SK-N-SH (cell line): ENCODE measurements around the gene SPATA20. TPM values are rescaled to one million over a fixed set of nuclear protein-coding genes. Genes with fewer than 3 reads are reported as not detected.

Experiments used
- CTCF ChIA-PET: fragments of 300-600, 350-600 bp; formaldehyde crosslinking; extraction: SDS; loops from one replicate; lab custom pipeline; 2021; lab: Yijun Ruan, JAX
- POLR2A ChIA-PET: fragments of 350-600 bp; sonication (Branson Sonifier 250); formaldehyde crosslinking; extraction: SDS; loops from one replicate; lab custom pipeline; 2020; ENCODE audit warnings: antibody characterized with exemption, inconsistent platforms; lab: Yijun Ruan, JAX
- DNase-seq: peaks from one replicate; pipeline ENCODE4 v3.0.0; 2012
- H2AFZ ChIP-seq: fragments of 200-600 bp; sonication (generic); 2 replicates; pipeline ENCODE4 v1.8.1; 2016; ENCODE audit warnings: antibody characterized with exemption, mild to moderate bottlenecking, low read depth
- H3F3A ChIP-seq: fragments of 200-600 bp; sonication (generic); replicated peaks from 2 replicates; pipeline ENCODE3; 2016; ENCODE audit warnings: antibody characterized with exemption, mild to moderate bottlenecking; ENCODE audit not compliant: insufficient read depth
- H3K27ac ChIP-seq, 2 experiments: fragments of 200-500 bp in 1 of 2; fragments of 200-600 bp in 1 of 2; sonication (Bioruptor generic) in 1 of 2; sonication (generic), shearing (Covaris generic) in 1 of 2; 2 replicates each; pipeline versions ENCODE4 v1.5.1 to v1.6.1; 2014 to 2016; ENCODE audit warnings: low read depth in 2 of 2, inconsistent platforms in 1 of 2, low read length in 1 of 2, mild to moderate bottlenecking in 1 of 2, mixed read lengths in 1 of 2
- H3K27me3 ChIP-seq: fragments of 200-600 bp; sonication (generic), shearing (Covaris generic); 2 replicates; pipeline ENCODE4 v1.6.1; 2016; ENCODE audit warnings: mixed run types; ENCODE audit not compliant: insufficient read depth
- H3K36me3 ChIP-seq, 2 experiments: fragments of 200-500 bp in 1 of 2; fragments of 200-600 bp in 1 of 2; sonication (Bioruptor generic) in 1 of 2; sonication (generic) in 1 of 2; replicated peaks in 1 of 2; 2 replicates each; pipeline versions ENCODE3 to v1.5.1; 2014 to 2016; ENCODE audit warnings: low read length in 1 of 2, mild to moderate bottlenecking in 1 of 2; ENCODE audit not compliant: insufficient read depth in 2 of 2, control insufficient read depth in 1 of 2
- H3K4me1 ChIP-seq, 2 experiments: fragments of 200-500 bp in 1 of 2; fragments of 200-600 bp in 1 of 2; sonication (Bioruptor generic) in 1 of 2; sonication (generic), shearing (Covaris generic) in 1 of 2; 2 replicates each; pipeline versions ENCODE4 v1.5.1 to v1.6.1; 2014 to 2016; ENCODE audit warnings: low read depth in 1 of 2, low read length in 1 of 2, mixed run types in 1 of 2; ENCODE audit not compliant: insufficient read depth in 2 of 2, control insufficient read depth in 1 of 2
- H3K4me2 ChIP-seq: fragments of 200-600 bp; sonication (generic), shearing (Covaris generic); 2 replicates; pipeline ENCODE4 v1.6.1; 2017; ENCODE audit warnings: mixed run types
- H3K4me3 ChIP-seq, 2 experiments: fragments of 200-500 bp in 1 of 2; fragments of 200-600 bp in 1 of 2; sonication (Bioruptor generic) in 1 of 2; sonication (generic), shearing (Covaris generic) in 1 of 2; 2 replicates each; pipeline versions ENCODE4 v1.5.1 to v1.8.1; 2014 to 2016; ENCODE audit warnings: low read depth in 2 of 2, inconsistent platforms in 1 of 2, low read length in 1 of 2, mild to moderate bottlenecking in 1 of 2, mixed read lengths in 1 of 2, moderate library complexity in 1 of 2
- H3K79me2 ChIP-seq: fragments of 200-600 bp; sonication (generic); 2 replicates; pipeline ENCODE4 v1.8.1; 2017; ENCODE audit warnings: mild to moderate bottlenecking; ENCODE audit not compliant: insufficient read depth
- H3K9ac ChIP-seq: fragments of 200-600 bp; sonication (generic); 2 replicates; pipeline ENCODE4 v1.6.1; 2017; ENCODE audit warnings: mixed run types
- H3K9me2 ChIP-seq: fragments of 200-600 bp; sonication (generic); 2 replicates; pipeline ENCODE4 v1.6.1; 2017; ENCODE audit warnings: mixed run types
- H3K9me3 ChIP-seq: fragments of 200-600 bp; sonication (generic); 2 replicates; pipeline ENCODE4 v1.6.1; 2017; ENCODE audit warnings: mixed run types, mild to moderate bottlenecking, moderate library complexity
- H4K20me1 ChIP-seq: fragments of 200-600 bp; sonication (generic); 2 replicates; pipeline ENCODE4 v1.6.1; 2017; ENCODE audit warnings: mild to moderate bottlenecking, mixed run types; ENCODE audit not compliant: insufficient read depth
- CHD2 ChIP-seq: fragments of 150-350 bp; IDR thresholded peaks from 2 replicates; pipeline ENCODE4 v1.6.1; 2018; ENCODE audit warnings: low read length; ENCODE audit not compliant: partially characterized antibody
- EZH2phosphoT487 ChIP-seq: fragments of 200-600 bp; sonication (generic); IDR thresholded peaks from 2 replicates; pipeline ENCODE4 v1.6.1; 2017; ENCODE audit warnings: low read depth, mixed run types, mild to moderate bottlenecking, antibody characterized with exemption, moderate library complexity, borderline replicate concordance
- FOSL2 ChIP-seq: IDR thresholded peaks from 2 replicates; pipeline ENCODE4 v1.4.0; 2012; ENCODE audit warnings: low read depth, mild to moderate bottlenecking, moderate library complexity, borderline replicate concordance
- FOXJ3 ChIP-seq: sonication (generic); formaldehyde crosslinking; IDR thresholded peaks from 2 replicates; pipeline ENCODE4 v1.5.1; 2020; ENCODE audit warnings: mild to moderate bottlenecking, missing genetic modification reagents
- FOXM1 ChIP-seq: IDR thresholded peaks from 2 replicates; pipeline ENCODE4 v1.4.0; 2012; ENCODE audit warnings: low read depth, mild to moderate bottlenecking
- GATA2 ChIP-seq: sonication (generic); formaldehyde crosslinking; IDR thresholded peaks from 2 replicates; pipeline ENCODE4 v1.5.0; 2020; ENCODE audit warnings: mild to moderate bottlenecking, missing genetic modification reagents
- RAD21 ChIP-seq: IDR thresholded peaks from 2 replicates; pipeline ENCODE4 v1.6.1; 2012; ENCODE audit warnings: mild to moderate bottlenecking, low read length
- SIN3A ChIP-seq: IDR thresholded peaks from 2 replicates; pipeline ENCODE4 v1.6.1; 2012; ENCODE audit warnings: low read depth, mild to moderate bottlenecking, low read length, moderate library complexity, borderline replicate concordance
- WGBS: methylation state at CpG from one replicate; pipeline ENCODE4 v1.1.6; 2017; ENCODE audit warnings: low lambda C conversion rate; 5-methylcytosine and 5-hydroxymethylcytosine counted together
- polyA plus RNA-seq, 3 experiments: library from polyadenylated mRNA; depleted of rRNA; stranded (reverse); fragments of >200 nt; gene quantifications; 2 replicates each; pipeline ENCODE4 v1.2.3, GENCODE V29; 2012
- TF ChIP-seq, protein P1 (sequence below): IDR thresholded peaks from 2 replicates; pipeline ENCODE4 v1.6.1; 2012; ENCODE audit warnings: mild to moderate bottlenecking, low read depth, low read length, moderate library complexity
- TF ChIP-seq, protein P2 (sequence below): fragments of 150-350 bp; IDR thresholded peaks from 2 replicates; pipeline ENCODE4 v1.6.1; 2017; ENCODE audit warnings: antibody characterized with exemption, low read length, low read depth, borderline replicate concordance

The SPATA20 gene
- polyA plus RNA-seq, 1 of the 3 experiments (the other 2 are of a cell fraction): 92.0 TPM

DNA sequence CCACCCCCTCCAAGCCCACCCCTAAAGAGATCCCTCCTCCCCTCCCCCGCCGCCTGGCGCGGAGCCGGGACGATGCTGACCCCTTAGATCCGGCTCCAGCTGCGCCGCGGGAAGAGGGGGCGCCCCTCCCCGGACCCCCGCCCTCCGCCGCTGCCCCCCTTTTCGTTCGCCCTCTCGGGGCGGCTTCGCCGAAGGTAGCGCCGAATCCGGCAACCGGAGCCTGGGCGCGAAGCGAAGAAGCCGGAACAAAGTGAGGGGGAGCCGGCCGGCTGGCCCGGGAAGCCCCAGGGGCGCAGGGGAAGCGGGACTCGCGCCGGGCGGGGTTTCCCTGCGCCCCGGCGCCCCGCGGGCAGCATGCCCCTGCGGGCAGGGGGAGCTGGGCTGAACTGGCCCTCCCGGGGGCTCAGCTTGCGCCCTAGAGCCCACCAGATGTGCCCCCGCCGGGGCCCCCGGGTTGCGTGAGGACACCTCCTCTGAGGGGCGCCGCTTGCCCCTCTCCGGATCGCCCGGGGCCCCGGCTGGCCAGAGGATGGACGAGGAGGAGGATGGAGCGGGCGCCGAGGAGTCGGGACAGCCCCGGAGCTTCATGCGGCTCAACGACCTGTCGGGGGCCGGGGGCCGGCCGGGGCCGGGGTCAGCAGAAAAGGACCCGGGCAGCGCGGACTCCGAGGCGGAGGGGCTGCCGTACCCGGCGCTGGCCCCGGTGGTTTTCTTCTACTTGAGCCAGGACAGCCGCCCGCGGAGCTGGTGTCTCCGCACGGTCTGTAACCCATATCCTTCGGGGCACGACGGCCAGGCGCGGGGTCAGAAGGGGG lies 14.2 kb downstream of the SPATA20 start:
- Histone ChIP-seq H3K4me1 (peaks cover 17 to 87% of the 10 kb centered on the region in 2 experiments), H3K27ac (no peak overlapping the region), H3K9me2 (no peaks in the 10 kb centered on the region), H3K27me3 (peaks cover 31% of the 10 kb centered on the region), H3K9me3 (no peaks in the 10 kb centered on the region), H3K36me3 (peaks cover 0 to under 1% of the 10 kb centered on the region in 2 experiments), H2AFZ (no peak overlapping the region; the same call in 1 of the 2 replicates), H4K20me1 (no peaks in the 10 kb centered on the region), H3F3A (peaks cover 20% of the 10 kb centered on the region), H3K4me2 (peak overlapping the region; percentile 100), H3K4me3 (peak overlapping the region; percentile 49 to 74; a peak in 3 of 4 replicates), H3K9ac (no peak overlapping the region), H3K79me2 (no peaks in the 10 kb centered on the region)
- peak; percentile 66 for DNase-seq
- TF ChIP-seq FOXJ3 (CRISPR knock-in tag) (no peak), SIN3A (no peak), EZH2phosphoT487 (peak; percentile 97), GATA2 (no peak)
- TF ChIP-seq, protein P1, sequence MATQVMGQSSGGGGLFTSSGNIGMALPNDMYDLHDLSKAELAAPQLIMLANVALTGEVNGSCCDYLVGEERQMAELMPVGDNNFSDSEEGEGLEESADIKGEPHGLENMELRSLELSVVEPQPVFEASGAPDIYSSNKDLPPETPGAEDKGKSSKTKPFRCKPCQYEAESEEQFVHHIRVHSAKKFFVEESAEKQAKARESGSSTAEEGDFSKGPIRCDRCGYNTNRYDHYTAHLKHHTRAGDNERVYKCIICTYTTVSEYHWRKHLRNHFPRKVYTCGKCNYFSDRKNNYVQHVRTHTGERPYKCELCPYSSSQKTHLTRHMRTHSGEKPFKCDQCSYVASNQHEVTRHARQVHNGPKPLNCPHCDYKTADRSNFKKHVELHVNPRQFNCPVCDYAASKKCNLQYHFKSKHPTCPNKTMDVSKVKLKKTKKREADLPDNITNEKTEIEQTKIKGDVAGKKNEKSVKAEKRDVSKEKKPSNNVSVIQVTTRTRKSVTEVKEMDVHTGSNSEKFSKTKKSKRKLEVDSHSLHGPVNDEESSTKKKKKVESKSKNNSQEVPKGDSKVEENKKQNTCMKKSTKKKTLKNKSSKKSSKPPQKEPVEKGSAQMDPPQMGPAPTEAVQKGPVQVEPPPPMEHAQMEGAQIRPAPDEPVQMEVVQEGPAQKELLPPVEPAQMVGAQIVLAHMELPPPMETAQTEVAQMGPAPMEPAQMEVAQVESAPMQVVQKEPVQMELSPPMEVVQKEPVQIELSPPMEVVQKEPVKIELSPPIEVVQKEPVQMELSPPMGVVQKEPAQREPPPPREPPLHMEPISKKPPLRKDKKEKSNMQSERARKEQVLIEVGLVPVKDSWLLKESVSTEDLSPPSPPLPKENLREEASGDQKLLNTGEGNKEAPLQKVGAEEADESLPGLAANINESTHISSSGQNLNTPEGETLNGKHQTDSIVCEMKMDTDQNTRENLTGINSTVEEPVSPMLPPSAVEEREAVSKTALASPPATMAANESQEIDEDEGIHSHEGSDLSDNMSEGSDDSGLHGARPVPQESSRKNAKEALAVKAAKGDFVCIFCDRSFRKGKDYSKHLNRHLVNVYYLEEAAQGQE: no peak
- POLR2A ChIA-PET: interaction anchor here (0.6 to 1.2 kb wide), 4 partner anchors 9 to 305 kb away, joined by 3 to 6 read pairs (median 3); no protein-coding TSS in a partner anchor
- CTCF ChIA-PET: interaction anchor here (0.6 to 7.2 kb wide), 21 partner anchors 9 to 302 kb away, joined by 3 to 209 read pairs (median 6); partner anchors contain the start of gene SPATA20
- WGBS: under 1% methylated on average over 42 of the region's 88 CpGs

GRCh38 chr17:50561746-50562141 lies 14.8 kb downstream of the SPATA20 start:
- Histone ChIP-seq H3K79me2 (no peaks in the 10 kb centered on the region), H3K4me2 (peak overlapping the region; percentile 100; the same call in 1 of the 2 replicates), H2AFZ (no peak overlapping the region), H3K27ac (no peak overlapping the region), H3K4me1 (peaks cover 17 to 87% of the 10 kb centered on the region in 2 experiments), H3K36me3 (no peaks in the 10 kb centered on the region), H3K4me3 (peak overlapping the region in 1 of 2 experiments; percentile 49; a peak in 1 of 4 replicates), H3F3A (peaks cover 20% of the 10 kb centered on the region), H3K9me2 (no peaks in the 10 kb centered on the region), H3K27me3 (peaks cover 31% of the 10 kb centered on the region), H3K9ac (no peak overlapping the region), H3K9me3 (no peaks in the 10 kb centered on the region), H4K20me1 (no peaks in the 10 kb centered on the region)
- ChIA-PET POLR2A (interaction anchor here (1.0 to 1.7 kb wide), 2 partner anchors 24 to 43 kb away, joined by 3 to 4 read pairs; no protein-coding TSS in a partner anchor), CTCF (interaction anchor here (0.6 to 7.2 kb wide), 22 partner anchors 9 to 302 kb away, joined by 3 to 209 read pairs (median 4); no protein-coding TSS in a partner anchor)
- WGBS: 3% methylated on average over 26 of the region's 27 CpGs
- TF ChIP-seq RAD21: no peak
- TF ChIP-seq, protein P2, sequence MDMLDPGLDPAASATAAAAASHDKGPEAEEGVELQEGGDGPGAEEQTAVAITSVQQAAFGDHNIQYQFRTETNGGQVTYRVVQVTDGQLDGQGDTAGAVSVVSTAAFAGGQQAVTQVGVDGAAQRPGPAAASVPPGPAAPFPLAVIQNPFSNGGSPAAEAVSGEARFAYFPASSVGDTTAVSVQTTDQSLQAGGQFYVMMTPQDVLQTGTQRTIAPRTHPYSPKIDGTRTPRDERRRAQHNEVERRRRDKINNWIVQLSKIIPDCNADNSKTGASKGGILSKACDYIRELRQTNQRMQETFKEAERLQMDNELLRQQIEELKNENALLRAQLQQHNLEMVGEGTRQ: no peak
- no peak for TF ChIP-seq EZH2phosphoT487
- TF ChIP-seq FOSL2: no peak
- no peak for TF ChIP-seq SIN3A
- no peak for TF ChIP-seq CHD2
- no peak for TF ChIP-seq FOXM1
- no peak for TF ChIP-seq FOXJ3 (CRISPR knock-in tag)
- no peak for DNase-seq
